Epithelial cell of esophagus (primary cell): ENCODE data around the gene COL20A1.
A peak's percentile ranks its signal among the peaks of the same experiment; 100 is the strongest.
"Not testable (repeated sequence)": the region's sequence is repeated elsewhere in the genome, so short reads cannot be mapped to it uniquely, and the experiment has no call there.

Experiments used
- DNase-seq: peaks from one replicate; pipeline ENCODE4 v3.0.0; 2010; ENCODE audit warnings: low read depth
- H3K4me3 ChIP-seq: 2 replicates; pipeline ENCODE4 v1.5.1; 2011; ENCODE audit warnings: mild to moderate bottlenecking, low read length, control low read depth
- CTCF ChIP-seq: IDR thresholded peaks from 2 replicates; pipeline ENCODE4 v1.5.1; 2011; ENCODE audit warnings: low read depth, mild to moderate bottlenecking, low read length, control low read depth, inconsistent platforms; ENCODE audit not compliant: insufficient read depth; ENCODE audit errors: missing control alignments

The COL20A1 gene

DNA sequence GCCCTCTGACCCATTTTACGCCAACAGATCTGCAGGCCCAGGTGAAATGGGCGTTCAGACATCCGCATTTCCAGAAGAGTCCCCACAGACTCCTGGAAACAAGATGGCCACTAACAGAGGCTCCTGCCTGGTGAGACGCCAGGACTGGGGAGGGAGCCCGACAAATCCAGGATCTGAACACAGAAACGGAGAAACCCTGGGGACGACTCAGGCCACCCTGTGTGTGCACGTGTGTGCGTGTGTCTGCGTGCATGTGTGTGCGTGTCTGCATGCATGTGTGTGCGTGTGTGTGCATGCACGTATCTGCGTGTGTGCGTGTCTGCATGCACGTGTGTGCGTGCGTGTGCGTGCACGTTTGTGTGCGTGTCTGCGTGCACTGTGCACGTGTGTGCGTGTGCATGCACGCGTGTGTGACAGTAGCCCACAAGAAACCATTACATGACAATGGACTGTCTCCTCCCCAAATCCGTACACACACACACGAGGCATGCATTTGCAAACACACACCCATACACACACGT lies 43.3 kb downstream of the COL20A1 start:
- no peak for DNase-seq
- no peak for TF ChIP-seq CTCF
- H3K4me3 ChIP-seq = no peak overlapping the region

DNA sequence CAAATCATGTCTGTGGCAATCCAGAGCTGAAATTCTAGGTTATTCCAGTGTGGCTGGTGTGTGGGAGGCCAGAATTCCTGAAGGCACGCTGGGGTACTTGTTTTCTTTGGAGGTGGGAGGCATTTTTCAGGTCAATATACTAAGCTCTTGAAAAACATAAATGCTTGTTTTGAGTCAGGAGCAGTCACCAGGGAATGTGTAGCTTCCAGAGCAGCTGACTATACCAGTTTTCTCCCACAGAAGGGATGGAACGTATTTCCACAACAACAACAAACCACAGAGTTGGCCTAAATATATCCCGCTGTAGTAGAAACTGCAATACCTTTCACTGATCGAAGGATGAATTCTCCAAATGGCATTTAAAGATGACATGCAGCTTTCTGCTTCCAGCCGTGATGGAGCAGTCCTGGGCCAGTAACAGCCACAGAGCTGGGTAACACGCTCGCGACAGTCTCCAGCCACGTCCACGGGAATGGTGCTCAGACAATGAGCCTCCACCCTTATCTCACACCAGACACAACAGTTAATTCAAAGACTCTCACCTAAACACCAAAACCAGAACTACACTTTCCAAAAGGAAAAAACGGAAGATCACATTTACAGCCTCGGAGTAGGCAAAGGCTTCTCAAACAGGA lies 44.9 kb downstream of the COL20A1 start:
- no peak for DNase-seq

DNA sequence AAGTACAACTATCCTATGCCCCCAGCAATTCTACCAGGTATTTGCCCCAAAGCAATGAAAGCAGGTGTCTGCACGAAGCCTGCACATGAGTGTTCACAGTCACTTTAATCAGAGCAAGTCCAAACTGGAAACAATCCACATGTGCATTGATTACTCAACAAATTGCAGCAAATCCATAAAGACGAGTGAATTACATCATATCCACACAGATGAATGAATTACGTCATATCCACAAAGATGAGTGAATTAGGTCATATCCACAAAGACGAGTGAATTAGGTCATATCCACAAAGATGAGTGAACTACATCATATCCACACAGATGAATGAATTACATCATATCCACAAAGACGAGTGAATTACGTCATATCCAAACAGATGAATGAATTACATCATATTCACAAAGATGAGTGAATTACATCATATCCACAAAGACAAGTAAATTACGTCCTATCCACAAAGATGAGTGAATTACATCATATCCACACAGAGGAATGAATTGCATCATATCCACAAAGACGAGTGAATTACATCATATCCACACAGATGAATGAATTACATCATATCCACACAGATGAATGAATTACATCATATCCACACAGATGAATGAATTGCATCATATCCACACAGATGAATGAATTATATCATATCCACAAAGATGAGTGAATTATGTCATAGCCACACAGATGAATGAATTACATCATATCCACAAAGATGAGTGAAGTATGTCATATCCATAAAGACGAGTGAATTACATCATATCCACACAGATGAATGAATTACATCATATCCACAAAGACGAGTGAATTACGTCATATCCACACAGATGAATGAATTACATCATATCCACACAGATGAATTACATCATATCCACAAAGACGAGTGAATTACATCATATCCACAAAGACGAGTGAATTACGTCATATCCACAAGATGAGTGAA lies 46.4 kb downstream of the COL20A1 start:
- peak; percentile 8 for DNase-seq
- not testable (repeated sequence) for H3K4me3 ChIP-seq

More for the DNA sequence above, 44.9 kb downstream of the COL20A1 start:
- no peak overlapping the region for H3K4me3 ChIP-seq
- TF ChIP-seq CTCF = no peak

DNA sequence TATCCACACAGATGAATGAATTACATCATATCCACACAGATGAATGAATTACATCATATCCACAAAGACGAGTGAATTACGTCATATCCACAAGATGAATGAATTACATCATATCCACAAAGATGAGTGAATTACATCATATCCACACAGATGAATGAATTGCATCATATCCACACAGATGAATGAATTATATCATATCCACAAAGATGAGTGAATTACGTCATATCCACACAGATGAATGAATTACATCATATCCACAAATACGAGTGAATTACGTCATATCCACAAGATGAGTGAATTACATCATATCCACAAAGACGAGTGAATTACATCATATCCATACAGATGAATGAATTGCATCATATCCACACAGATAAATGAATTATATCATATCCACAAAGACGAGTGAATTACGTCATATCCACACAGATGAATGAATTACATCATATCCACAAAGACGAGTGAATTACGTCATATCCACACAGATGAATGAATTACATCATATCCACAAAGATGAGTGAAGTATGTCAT lies 47.2 kb downstream of the COL20A1 start:
- DNase-seq, H3K4me3 ChIP-seq: not testable (repeated sequence)

DNA sequence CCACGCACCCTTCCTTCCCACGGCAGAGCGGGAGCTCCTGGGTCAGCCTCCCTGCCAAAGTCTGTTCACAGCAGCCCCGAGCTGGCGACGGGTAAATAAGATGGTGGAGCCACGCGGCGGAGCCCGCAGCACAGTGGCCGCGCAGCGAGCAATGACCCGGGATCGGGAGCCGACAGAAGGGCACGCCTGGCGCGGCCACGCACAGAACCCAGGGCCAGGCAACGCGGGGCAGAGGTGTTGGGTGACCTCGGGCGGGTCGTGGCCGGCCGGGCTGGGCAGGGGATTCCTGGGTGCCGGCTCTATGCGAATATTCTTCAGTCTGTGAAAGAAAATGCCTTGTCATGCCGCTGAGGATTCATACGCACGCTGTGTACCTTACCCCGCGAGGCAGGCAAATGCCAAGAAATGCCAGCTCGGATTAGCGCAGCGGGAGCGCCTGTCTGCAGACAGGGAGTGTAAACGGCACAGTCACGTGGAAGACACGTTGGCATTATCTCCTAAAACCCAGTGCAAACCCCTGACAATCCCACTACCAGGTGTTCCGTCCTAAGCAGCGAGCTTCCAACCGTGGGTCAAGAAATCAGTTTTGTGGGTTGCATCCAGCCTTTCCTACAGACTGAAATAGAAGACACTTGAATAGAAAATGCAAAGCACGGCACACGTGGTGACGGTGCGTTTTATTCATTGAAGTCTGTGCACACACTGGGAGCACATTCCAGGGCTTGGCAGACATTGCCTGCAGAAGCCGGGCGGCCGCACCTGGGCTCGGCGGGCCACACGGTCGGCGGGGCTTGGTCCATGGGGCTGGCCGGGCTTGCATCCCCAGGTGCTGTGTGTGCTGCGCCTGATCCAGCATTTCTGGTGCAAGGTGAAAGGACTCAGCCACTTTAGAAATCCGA lies 49.8 kb downstream of the COL20A1 start:
- no peak overlapping the region for H3K4me3 ChIP-seq
- no peak for TF ChIP-seq CTCF
- no peak for DNase-seq

- no peak for TF ChIP-seq CTCF
- H3K4me3 ChIP-seq = no peak overlapping the region
- DNase-seq = no peak
Measured at GRCh38 chr20:63343460-63344445, 50.8 kb downstream of the COL20A1 start.

DNA sequence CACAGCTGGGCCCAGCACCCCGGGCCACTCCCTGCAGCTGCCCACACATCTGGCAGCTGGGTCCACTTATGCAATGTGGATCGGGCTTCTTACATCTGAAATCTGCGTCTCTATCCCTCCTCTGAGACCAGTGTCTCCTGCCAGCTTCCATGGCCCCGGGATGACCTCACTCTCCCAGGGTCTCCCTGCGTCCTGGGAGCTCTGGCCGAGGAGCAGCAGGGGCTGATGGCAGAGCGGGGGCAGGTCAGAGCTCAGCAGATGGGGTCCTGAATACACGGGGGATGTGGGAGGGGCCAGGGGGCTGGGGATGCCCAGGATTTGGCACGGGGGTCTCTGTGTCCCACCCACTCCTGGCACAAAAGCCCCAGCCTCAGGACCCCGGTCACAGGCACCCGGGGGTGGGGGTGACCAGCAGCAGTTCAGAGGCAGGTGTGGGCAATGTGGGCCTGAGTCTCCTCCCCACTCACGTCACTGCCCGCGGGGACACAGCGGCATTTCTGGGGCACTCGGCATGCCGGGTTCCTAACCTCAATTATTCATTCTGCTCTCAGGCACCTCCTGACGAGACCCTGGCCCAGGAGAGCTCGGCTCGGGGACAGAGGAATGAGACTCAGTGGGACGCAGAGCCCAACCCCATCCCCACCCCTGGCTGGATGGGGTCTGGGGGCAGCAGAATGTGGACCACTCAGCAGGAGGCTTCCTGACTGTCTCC lies 51.8 kb downstream of the COL20A1 start:
- no peak overlapping the region for H3K4me3 ChIP-seq
- no peak for DNase-seq
- no peak for TF ChIP-seq CTCF
